HG03064 (cell line): ENCODE measurements around the gene COL6A6.
"Not testable (repeated sequence)": the region's sequence is repeated elsewhere in the genome, so short reads cannot be mapped to it uniquely, and the experiment has no call there.

Experiments used
- ATAC-seq: cut with Tn5 transposase; IDR thresholded peaks from one replicate; pipeline ENCODE4 v1.9.1; 2021; ENCODE audit warnings: low read depth; ENCODE audit not compliant: unreplicated experiment

The COL6A6 gene

DNA sequence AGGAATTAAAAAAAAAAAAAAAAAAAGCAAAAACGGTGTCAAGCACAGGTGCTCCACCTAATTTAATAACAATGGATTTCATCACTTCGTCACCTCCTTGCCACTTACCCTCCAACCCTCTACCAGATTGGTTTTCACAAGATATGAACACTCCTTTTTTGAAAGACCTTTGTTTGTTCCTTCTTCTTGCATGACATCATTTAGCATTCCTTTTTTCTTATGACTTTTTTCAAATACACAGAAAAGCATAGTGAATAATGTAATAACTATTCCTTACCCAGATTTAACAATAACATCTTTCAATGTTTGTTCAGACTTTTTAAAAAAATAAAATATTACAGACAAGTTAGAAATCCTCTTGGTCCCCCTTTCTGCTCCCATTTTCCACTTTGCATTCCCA lies 16.3 kb downstream of the COL6A6 start:
- no peak for ATAC-seq

DNA sequence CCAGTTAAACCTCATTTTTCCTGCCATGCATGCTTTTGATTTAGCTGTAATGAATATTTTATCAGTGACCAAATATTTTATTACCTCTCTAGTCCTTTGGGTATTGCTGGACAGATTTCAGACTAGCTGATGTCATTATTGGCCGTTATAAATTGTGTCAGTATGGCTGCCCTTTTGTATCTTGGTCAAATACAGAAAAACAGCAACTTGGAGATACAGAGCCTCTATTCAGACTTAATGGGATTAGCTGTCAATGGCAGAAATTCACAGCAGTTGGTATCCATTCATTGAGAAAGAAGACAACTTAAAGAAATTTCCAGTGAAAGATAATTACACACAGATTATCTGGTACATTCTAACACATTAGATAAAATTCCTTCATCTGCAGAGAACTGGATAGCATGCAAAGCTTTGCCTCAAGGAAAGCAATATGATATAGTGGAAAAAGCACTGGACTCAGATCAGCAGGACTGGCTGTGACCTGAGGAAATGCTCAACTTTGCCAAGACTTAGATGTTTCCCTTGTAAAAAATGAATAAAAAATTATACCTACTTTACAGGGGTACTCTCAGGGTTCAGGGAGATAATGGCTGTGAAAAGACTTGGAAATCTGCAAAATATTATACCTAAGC lies 20.8 kb downstream of the COL6A6 start:
- ATAC-seq = no peak

DNA sequence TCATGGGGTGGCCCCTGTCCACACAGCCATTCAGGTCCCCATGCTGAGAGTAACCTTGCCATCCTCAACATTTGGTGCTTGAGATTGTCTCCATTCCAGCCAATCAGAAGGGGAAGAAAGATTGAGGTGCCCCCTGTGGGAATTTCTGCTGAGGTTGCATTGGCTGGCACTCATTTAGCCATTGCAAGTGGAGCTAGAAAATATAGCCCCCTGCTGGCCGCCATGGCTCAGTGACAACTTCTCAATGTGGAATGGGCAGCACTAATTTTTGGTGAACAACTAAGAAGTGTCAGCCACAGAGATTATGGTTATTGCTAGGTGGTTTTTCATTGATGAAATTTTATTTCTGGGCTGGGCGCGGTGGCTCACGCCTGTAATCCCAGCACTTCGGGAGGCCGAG lies 22.0 kb downstream of the COL6A6 start:
- no peak for ATAC-seq

DNA sequence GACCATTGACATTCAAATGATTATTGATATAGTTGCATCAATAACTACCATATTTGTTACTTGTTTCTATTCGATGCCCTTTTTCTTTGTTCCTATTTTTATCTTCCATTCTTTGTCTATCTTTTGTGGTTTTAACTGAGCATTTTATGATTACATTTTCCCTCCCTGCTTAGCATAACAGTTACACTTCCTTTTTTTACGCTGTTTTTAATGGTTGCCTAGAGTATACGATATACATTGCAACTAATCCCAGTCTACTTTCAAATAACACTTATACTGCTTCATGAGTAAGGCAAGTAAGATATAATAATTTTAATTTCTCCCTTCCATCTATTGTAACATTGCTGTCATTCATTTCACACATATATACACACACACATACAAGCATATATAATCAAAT lies 26.3 kb downstream of the COL6A6 start:
- no peak for ATAC-seq

DNA sequence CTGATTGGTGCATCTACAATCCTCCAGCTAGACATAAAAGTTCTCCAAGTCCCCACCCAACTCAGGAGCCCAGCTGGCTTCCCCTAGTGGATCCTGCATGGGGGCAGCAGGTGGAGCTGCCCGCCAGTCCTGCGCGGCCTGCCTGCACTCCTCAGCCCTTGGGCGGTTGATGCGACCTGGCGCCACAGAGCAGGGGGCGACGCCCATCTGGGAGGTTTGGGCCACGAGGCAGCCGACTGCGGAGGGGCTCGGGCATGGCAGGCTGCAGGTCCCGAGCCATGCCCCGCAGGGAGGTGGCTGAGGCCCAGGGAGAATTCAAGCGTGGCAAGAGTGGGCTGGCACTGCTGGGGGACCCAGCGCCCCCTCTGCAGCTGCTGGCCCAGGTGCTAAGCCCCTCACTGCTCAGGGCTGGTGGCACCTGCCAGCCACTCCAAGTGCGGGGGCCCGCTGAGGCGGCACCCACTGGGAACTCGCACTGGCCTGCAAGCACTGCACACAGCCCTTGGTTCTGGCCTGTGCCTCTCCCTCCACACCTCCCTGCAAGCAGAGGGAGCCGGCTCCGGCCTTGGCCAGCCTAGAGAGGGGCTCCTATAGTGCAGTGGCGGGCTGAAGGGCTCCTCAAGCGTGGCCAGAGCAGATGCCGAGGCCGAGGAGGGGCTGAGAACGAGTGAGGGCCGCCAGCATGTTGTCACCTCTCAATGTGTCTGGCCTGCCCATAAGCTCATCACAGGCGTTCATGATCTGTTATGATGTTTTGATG lies 30.1 kb downstream of the COL6A6 start:
- ATAC-seq = no peak

DNA sequence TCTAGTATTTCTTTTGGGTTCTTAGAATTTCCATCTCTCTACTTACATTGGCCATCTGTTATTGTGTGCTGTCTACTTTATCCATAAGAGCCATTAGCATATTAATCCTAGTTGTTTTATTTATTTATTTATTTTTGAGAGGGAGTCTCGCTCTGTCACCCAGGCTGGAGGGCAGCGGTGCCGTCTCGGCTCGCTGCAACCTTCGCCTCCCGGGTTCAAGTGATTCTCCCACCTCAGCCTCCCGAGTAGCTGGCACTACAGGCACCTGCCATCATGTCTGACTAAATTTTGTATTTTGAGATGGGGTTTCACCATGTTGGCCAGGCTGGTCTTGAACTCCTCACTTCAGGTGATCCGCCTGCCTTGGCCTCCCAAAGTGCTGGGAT lies 30.7 kb downstream of the COL6A6 start:
- ATAC-seq = not testable (repeated sequence)

DNA sequence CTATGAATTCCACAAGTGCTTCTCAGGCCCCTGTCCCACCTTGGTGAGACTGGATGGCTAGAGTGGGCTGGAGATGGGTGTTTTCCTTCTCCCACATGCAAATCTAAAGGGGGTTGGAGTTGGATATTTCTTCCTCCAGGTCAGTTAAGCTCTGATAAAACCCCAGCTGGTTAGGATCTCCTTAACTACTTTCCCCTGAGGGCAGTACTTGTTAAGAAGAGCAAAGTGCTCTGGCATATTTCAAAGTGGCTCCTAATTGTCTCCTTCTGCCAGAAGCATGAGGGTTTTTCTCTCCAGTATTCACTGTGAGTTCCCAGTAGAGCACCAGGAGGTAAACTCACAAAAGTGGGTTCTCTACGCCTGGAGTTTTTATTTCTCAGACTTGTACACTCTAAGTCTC lies 31.4 kb downstream of the COL6A6 start:
- no peak for ATAC-seq

DNA sequence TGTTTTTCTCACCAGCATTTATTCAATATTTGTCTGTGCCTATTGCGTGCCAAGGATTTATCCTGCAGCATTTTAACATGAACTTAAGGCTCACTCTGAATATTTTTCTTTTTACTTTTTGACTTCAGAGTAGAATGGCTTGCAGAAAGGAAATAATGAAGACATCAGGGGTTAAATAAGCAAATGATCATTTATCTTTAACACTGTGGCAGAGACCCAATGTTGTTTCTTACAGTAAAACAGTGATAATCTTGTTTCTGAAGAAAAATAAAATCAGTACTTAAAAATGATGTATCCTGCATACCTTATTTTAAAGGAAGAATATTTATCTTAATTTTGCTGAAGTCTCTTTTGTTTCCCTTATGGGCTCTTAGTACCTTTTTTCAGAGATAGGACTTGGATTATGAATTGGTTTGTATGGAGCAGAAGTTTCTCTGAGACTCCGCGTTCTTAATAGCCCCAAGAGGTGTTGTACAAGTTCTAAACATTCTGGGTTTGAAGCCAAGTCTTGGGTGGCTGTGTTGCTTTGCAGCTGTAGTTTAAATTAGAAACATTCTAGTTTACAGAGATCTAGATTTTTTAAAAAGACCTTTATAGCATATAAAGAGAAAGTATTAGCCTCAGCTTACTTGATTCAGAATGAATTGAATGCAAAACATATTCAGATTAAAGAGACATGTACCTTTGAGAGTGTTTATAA lies 40.5 kb downstream of the COL6A6 start:
- ATAC-seq = no peak

DNA sequence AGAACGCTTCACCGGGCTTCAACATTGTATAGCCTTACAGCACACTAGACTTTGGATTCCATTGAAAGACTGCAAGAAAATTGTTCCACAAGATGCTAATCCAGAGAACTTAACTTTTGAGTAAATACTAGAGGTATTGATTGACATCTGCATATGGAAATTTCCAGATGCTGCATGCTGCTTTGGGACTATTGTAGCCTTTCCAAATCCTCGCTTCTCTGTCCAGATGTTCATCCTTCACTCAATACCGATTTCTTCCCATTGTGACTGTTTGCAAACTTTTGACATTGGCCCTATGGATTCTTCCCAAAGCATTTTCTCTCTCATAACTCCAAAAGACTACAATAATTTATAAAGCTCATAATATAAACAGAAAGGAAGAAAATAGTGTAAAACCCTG lies 41.4 kb downstream of the COL6A6 start:
- no peak for ATAC-seq

DNA sequence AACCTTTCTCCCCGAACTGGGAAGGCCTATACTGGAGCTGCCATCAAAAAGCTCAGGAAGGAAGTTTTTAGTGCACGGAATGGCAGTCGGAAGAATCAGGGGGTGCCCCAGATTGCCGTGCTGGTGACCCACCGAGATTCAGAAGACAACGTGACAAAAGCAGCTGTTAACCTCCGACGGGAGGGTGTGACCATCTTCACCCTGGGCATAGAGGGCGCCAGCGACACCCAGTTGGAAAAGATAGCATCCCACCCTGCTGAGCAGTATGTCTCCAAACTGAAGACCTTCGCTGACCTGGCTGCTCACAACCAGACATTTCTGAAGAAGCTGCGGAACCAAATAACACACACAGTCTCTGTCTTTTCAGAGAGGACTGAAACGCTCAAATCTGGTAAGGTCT lies 48.2 kb downstream of the COL6A6 start:
- ATAC-seq = no peak
